Muscle of arm (tissue), 12 donors: ENCODE measurements around the gene CSTF1. TPM values are rescaled to one million over a fixed set of nuclear protein-coding genes. Genes with fewer than 3 reads are reported as not detected.
A peak's percentile ranks its signal among the peaks of the same experiment; 100 is the strongest.

Source experiments
- DNase-seq: peaks from one replicate; pipeline ENCODE4 v3.0.0-alpha.2; 2013
- polyA plus RNA-seq, 12 donors: library from polyadenylated mRNA; unstranded; fragments of 120-200 nt; gene quantifications; one replicate each; pipeline ENCODE4 v1.2.1, GENCODE V29; 2013; ENCODE audit not compliant: insufficient read length in 12 of 12

CSTF1 gene
- polyA plus RNA-seq, 12 donors: 19.4 to 36.0 (median 30.7) TPM; not detected in 1

GRCh38 chr20:56426026-56426425 is 33.6 kb downstream of the CSTF1 start:
- DNase-seq: no peak

- DNase-seq: no peak
These were observed 34.5 kb downstream of the CSTF1 start for GRCh38 chr20:56426926-56427325.

- no peak for DNase-seq
These were observed 35.4 kb downstream of the CSTF1 start for GRCh38 chr20:56427797-56428196.

- no peak for DNase-seq
These were observed 36.0 kb downstream of the CSTF1 start for GRCh38 chr20:56428410-56428809.

- DNase-seq: no peak
These were observed 36.4 kb downstream of the CSTF1 start for GRCh38 chr20:56428881-56429280.

GRCh38 chr20:56429502-56429901 is 37.1 kb downstream of the CSTF1 start:
- DNase-seq: no peak

GRCh38 chr20:56429941-56430340 is 37.5 kb downstream of the CSTF1 start:
- no peak for DNase-seq

GRCh38 chr20:56430461-56430860 is 38.0 kb downstream of the CSTF1 start:
- DNase-seq: no peak

GRCh38 chr20:56430957-56431356 is 38.5 kb downstream of the CSTF1 start:
- no peak for DNase-seq

GRCh38 chr20:56431471-56431870 is 39.0 kb downstream of the CSTF1 start:
- no peak for DNase-seq

GRCh38 chr20:56433221-56433879 is 40.9 kb downstream of the CSTF1 start:
- no peak for DNase-seq

GRCh38 chr20:56433880-56434255 is 41.4 kb downstream of the CSTF1 start:
- DNase-seq: peak; percentile 24

- DNase-seq: no peak
These were observed 44.9 kb downstream of the CSTF1 start for GRCh38 chr20:56437196-56437960.

GRCh38 chr20:56438284-56438683 is 45.8 kb downstream of the CSTF1 start:
- no peak for DNase-seq

GRCh38 chr20:56439771-56440291 is 47.4 kb downstream of the CSTF1 start:
- DNase-seq: peak; percentile 58

- no peak for DNase-seq
These were observed 48.0 kb downstream of the CSTF1 start for GRCh38 chr20:56440346-56441007.

- no peak for DNase-seq
These were observed 50.2 kb downstream of the CSTF1 start for GRCh38 chr20:56442389-56443365.

- DNase-seq: no peak
These were observed 51.5 kb downstream of the CSTF1 start for GRCh38 chr20:56443654-56444540.

- DNase-seq: no peak
These were observed 52.7 kb downstream of the CSTF1 start for GRCh38 chr20:56445130-56445529.

GRCh38 chr20:56445540-56445939 is 53.1 kb downstream of the CSTF1 start:
- DNase-seq: no peak
